ENCODE results near the gene TRIM15.
"Not testable (repeated sequence)": the region's sequence is repeated elsewhere in the genome, so short reads cannot be mapped to it uniquely, and the experiment has no call there.

Gene TRIM15

GRCh38 chr6:30202366-30202765 is 39.0 kb downstream of the TRIM15 start:
- DNase-seq, result no peak

- DNase-seq, result no peak
Observed at GRCh38 chr6:30204116-30204515, 40.8 kb downstream of the TRIM15 start.

- DNase-seq, result no peak
Observed at GRCh38 chr6:30206152-30206551, 42.8 kb downstream of the TRIM15 start.

GRCh38 chr6:30206799-30207618 is 43.7 kb downstream of the TRIM15 start:
- no peak for DNase-seq

GRCh38 chr6:30207619-30208295 is 44.4 kb downstream of the TRIM15 start:
- DNase-seq, result no peak

- DNase-seq, result no peak
Observed at GRCh38 chr6:30211306-30211705, 48.0 kb downstream of the TRIM15 start.

GRCh38 chr6:30211899-30212298 is 48.6 kb downstream of the TRIM15 start:
- no peak for DNase-seq

- peak; percentile 84 for DNase-seq
Observed at GRCh38 chr6:30212865-30213666, 49.7 kb downstream of the TRIM15 start, which contains the start of gene TRIM26. TSS of gene TRIM26 (minus strand) at chr6:30213406. CDS start at chr6:30199103, 14,303 bp downstream.

- no peak for DNase-seq
Observed at GRCh38 chr6:30213667-30213956, 50.3 kb downstream of the TRIM15 start.

- DNase-seq, result no peak
Observed at GRCh38 chr6:30213957-30214656, 50.8 kb downstream of the TRIM15 start.

GRCh38 chr6:30214657-30214982 is 51.3 kb downstream of the TRIM15 start:
- no peak for DNase-seq

GRCh38 chr6:30216096-30216495 is 52.8 kb downstream of the TRIM15 start:
- DNase-seq, result no peak

GRCh38 chr6:30219244-30219643 is 55.9 kb downstream of the TRIM15 start:
- DNase-seq, result peak; percentile 32

GRCh38 chr6:30221395-30221794 is 58.0 kb downstream of the TRIM15 start:
- not testable (repeated sequence) for DNase-seq

GRCh38 chr6:30221956-30222355 is 58.6 kb downstream of the TRIM15 start:
- DNase-seq, result not testable (repeated sequence)

All from NCI-H1436 treated with DMSO at 0.1 percent for 48 hours (cell line).